ENCODE data around the gene MPRIP. TPM values are rescaled to one million over a fixed set of nuclear protein-coding genes. Genes with fewer than 3 reads are reported as not detected.

MPRIP gene
- total and polyA plus RNA-seq, 2 of the 13 experiments (the other 11 are each of a cell fraction or from before 2014, with no cell fraction given) = 50.2 to 52.4 TPM

DNA sequence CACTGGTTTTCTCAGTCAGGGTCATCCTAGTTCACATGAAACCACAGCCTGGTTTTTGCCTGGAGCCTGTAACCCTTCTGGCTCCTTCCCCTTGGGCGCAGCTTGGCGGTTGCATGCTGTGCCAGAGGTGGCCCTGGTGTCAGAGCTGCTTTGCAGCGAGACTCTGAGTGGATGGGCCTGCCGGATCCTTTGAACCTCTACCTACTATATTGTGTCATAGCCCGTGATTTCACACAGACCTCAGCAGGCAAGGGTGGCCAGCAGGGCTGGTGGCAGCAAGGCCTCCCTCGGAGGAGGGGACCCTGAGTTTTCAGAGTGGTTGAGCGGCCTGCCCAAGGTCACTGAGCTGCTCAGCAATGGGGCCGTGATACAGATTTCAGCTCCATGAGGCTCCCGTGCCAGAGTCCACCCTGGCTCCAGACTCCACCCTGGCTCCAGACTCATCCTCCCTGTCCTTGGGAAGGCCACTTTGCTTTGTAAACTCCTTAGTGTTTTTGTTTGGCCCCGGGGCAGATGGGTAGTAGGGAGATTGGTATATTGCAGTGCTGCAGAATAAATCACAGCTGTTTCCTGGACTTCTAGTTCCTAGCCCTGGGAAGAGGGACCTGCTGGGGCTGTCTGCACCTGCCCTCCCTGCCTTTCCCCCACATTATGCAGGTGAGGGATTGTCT, 9.7 kb downstream of the MPRIP start (continued):
- TF ChIP-seq, protein P1, sequence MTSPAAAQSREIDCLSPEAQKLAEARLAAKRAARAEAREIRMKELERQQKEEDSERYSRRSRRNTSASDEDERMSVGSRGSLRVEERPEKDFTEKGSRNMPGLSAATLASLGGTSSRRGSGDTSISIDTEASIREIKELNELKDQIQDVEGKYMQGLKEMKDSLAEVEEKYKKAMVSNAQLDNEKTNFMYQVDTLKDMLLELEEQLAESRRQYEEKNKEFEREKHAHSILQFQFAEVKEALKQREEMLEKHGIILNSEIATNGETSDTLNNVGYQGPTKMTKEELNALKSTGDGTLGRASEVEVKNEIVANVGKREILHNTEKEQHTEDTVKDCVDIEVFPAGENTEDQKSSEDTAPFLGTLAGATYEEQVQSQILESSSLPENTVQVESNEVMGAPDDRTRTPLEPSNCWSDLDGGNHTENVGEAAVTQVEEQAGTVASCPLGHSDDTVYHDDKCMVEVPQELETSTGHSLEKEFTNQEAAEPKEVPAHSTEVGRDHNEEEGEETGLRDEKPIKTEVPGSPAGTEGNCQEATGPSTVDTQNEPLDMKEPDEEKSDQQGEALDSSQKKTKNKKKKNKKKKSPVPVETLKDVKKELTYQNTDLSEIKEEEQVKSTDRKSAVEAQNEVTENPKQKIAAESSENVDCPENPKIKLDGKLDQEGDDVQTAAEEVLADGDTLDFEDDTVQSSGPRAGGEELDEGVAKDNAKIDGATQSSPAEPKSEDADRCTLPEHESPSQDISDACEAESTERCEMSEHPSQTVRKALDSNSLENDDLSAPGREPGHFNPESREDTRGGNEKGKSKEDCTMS (CRISPR knock-in tag; conservative IDR thresholded peaks at IDR 0.05) = no peak
- no peak for TF ChIP-seq AHR (CRISPR knock-in tag; IDR thresholded peaks at IDR 0.05)
- TF ChIP-seq MED13 (CRISPR knock-in tag; IDR thresholded peaks at IDR 0.05) = no peak
- no peak for TF ChIP-seq STAG1 (CRISPR knock-in tag; IDR thresholded peaks at IDR 0.05)
- no peak for TF ChIP-seq ZNF274 (CRISPR knock-in tag; IDR thresholded peaks at IDR 0.05)
- no peak for TF ChIP-seq ZNF205 (CRISPR knock-in tag; IDR thresholded peaks at IDR 0.05)
- TF ChIP-seq, protein P2, sequence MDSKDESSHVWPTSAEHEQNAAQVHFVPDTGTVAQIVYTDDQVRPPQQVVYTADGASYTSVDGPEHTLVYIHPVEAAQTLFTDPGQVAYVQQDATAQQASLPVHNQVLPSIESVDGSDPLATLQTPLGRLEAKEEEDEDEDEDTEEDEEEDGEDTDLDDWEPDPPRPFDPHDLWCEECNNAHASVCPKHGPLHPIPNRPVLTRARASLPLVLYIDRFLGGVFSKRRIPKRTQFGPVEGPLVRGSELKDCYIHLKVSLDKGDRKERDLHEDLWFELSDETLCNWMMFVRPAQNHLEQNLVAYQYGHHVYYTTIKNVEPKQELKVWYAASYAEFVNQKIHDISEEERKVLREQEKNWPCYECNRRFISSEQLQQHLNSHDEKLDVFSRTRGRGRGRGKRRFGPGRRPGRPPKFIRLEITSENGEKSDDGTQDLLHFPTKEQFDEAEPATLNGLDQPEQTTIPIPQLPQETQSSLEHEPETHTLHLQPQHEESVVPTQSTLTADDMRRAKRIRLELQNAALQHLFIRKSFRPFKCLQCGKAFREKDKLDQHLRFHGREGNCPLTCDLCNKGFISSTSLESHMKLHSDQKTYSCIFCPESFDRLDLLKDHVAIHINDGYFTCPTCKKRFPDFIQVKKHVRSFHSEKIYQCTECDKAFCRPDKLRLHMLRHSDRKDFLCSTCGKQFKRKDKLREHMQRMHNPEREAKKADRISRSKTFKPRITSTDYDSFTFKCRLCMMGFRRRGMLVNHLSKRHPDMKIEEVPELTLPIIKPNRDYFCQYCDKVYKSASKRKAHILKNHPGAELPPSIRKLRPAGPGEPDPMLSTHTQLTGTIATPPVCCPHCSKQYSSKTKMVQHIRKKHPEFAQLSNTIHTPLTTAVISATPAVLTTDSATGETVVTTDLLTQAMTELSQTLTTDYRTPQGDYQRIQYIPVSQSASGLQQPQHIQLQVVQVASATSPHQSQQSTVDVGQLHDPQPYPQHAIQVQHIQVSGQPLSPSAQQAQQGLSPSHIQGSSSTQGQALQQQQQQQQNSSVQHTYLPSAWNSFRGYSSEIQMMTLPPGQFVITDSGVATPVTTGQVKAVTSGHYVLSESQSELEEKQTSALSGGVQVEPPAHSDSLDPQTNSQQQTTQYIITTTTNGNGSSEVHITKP (CRISPR knock-in tag; IDR thresholded peaks at IDR 0.05; ENCODE audit: low read depth) = no peak
- TF ChIP-seq, protein P3, sequence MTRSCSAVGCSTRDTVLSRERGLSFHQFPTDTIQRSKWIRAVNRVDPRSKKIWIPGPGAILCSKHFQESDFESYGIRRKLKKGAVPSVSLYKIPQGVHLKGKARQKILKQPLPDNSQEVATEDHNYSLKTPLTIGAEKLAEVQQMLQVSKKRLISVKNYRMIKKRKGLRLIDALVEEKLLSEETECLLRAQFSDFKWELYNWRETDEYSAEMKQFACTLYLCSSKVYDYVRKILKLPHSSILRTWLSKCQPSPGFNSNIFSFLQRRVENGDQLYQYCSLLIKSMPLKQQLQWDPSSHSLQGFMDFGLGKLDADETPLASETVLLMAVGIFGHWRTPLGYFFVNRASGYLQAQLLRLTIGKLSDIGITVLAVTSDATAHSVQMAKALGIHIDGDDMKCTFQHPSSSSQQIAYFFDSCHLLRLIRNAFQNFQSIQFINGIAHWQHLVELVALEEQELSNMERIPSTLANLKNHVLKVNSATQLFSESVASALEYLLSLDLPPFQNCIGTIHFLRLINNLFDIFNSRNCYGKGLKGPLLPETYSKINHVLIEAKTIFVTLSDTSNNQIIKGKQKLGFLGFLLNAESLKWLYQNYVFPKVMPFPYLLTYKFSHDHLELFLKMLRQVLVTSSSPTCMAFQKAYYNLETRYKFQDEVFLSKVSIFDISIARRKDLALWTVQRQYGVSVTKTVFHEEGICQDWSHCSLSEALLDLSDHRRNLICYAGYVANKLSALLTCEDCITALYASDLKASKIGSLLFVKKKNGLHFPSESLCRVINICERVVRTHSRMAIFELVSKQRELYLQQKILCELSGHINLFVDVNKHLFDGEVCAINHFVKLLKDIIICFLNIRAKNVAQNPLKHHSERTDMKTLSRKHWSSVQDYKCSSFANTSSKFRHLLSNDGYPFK (CRISPR knock-in tag; IDR thresholded peaks at IDR 0.05; ENCODE audit: borderline replicate concordance) = no peak
- TF ChIP-seq SIN3B (IDR thresholded peaks at IDR 0.05; ENCODE audit: low read length) = no peak
- TF ChIP-seq AGO1 (IDR thresholded peaks at IDR 0.05; ENCODE audit: low read depth, low read length, poor library complexity, severe bottlenecking) = no peak
- no peak for TF ChIP-seq KDM2A (CRISPR knock-in tag; IDR thresholded peaks at IDR 0.05; ENCODE audit: borderline replicate concordance, low read depth)
- TF ChIP-seq, protein P4, sequence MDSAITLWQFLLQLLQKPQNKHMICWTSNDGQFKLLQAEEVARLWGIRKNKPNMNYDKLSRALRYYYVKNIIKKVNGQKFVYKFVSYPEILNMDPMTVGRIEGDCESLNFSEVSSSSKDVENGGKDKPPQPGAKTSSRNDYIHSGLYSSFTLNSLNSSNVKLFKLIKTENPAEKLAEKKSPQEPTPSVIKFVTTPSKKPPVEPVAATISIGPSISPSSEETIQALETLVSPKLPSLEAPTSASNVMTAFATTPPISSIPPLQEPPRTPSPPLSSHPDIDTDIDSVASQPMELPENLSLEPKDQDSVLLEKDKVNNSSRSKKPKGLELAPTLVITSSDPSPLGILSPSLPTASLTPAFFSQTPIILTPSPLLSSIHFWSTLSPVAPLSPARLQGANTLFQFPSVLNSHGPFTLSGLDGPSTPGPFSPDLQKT (CRISPR knock-in tag; IDR thresholded peaks at IDR 0.05; ENCODE audit: borderline replicate concordance) = no peak
- no peak for TF ChIP-seq SMC3 (IDR thresholded peaks at IDR 0.05; ENCODE audit: low read length)
- TF ChIP-seq, protein P5, sequence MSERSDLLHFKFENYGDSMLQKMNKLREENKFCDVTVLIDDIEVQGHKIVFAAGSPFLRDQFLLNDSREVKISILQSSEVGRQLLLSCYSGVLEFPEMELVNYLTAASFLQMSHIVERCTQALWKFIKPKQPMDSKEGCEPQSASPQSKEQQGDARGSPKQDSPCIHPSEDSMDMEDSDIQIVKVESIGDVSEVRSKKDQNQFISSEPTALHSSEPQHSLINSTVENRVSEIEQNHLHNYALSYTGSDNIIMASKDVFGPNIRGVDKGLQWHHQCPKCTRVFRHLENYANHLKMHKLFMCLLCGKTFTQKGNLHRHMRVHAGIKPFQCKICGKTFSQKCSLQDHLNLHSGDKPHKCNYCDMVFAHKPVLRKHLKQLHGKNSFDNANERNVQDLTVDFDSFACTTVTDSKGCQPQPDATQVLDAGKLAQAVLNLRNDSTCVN (CRISPR knock-in tag; IDR thresholded peaks at IDR 0.05; ENCODE audit: borderline replicate concordance) = peak; percentile 89
- no peak for TF ChIP-seq ZNF543 (CRISPR knock-in tag; IDR thresholded peaks at IDR 0.05)
